ENCODE measurements around the gene BNIPL.

The BNIPL gene

DNA sequence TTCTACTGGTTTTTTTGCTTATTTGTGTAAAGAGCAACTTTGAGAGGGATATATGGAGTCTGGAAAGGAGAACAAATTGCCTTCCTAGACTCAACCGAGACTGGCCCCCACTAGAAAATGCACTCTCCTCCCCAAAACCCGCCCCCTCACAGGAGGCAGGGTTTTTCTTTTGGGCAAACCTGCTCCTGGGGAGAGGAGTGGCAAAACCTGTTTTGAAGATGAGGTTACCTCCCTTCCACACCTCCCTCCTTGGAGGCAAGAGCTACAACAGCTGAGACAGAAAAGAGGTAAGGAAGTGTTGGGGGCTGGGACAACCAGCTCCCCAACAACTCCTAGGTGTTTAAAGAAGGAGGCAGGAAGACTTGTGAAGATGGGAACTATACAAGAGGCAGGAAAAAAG is at the start of gene BNIPL:
BNIPL (plus strand) TSS at position 231 of the 400 bp plus-strand sequence; CDS start at position 371, 140 bp downstream.
- no peak for DNase-seq (ENCODE audit: low read depth in 2 of 2)

GRCh38 chr1:150987924-150988323 is 48.5 kb upstream of the BNIPL start:
- DNase-seq (ENCODE audit: low read depth in 2 of 2) = no peak

- DNase-seq (ENCODE audit: low read depth in 2 of 2) = no peak
Measured at GRCh38 chr1:150992626-150993025, 43.8 kb upstream of the BNIPL start.

DNA sequence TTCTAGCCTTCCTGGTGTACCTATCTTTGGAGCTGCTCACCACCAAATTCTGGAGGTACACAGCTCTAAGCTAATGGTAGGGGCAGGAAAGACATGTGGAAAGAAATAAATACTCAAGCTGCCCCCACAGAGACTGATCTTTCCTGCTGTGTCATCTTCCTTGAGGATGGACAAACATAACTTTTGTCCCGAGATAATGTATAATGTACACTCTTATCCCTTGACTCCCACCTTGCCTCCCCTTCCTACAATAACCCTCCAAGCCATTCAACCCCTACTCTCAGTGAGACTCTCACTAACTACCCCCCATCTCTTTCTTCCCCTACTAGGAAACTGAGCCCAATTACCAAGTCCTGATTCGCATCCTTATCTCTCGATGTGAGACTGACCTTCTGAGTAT is 42.1 kb upstream of the BNIPL start:
- DNase-seq (ENCODE audit: low read depth in 2 of 2) = no peak

DNA sequence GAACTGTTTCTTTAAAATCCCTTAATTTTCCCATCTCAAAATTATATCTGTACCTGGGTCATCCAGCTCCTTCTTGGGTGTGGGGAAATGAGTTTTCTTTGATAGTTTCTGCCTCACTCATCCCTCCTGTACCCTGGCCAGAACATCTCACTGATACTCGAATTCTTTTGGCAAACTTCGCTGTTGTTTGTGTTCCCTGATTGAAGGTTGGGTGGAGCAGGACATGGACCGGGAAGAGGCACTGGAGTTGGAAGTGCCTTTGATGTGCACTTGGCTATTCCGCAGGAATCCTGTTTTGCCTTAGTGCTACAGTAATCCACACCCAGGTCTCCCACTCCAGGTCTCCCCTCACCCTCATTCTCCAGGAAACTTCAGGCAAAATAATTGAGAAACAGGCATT is 40.9 kb upstream of the BNIPL start:
- DNase-seq (ENCODE audit: low read depth in 2 of 2) = no peak

DNA sequence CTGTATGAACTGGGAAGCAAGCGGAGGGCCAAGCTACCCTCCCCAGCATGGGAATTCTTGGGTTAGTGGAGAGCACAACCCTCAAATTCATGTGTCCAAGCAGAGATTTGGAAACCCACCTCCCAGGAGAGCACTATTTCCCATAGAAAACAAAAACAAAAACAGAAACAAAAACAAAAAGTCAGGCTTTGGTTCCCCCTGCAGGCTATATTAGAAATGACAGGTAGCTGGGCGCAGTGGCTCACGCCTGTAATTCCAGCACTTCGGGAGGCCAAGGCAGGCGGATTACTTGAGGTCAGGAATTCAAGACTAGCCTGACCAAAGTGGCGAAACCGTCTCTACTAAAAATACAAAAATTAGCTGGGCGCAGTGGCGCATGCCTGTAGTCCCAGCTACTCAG is 40.5 kb upstream of the BNIPL start:
- DNase-seq (ENCODE audit: low read depth in 2 of 2) = no peak

DNA sequence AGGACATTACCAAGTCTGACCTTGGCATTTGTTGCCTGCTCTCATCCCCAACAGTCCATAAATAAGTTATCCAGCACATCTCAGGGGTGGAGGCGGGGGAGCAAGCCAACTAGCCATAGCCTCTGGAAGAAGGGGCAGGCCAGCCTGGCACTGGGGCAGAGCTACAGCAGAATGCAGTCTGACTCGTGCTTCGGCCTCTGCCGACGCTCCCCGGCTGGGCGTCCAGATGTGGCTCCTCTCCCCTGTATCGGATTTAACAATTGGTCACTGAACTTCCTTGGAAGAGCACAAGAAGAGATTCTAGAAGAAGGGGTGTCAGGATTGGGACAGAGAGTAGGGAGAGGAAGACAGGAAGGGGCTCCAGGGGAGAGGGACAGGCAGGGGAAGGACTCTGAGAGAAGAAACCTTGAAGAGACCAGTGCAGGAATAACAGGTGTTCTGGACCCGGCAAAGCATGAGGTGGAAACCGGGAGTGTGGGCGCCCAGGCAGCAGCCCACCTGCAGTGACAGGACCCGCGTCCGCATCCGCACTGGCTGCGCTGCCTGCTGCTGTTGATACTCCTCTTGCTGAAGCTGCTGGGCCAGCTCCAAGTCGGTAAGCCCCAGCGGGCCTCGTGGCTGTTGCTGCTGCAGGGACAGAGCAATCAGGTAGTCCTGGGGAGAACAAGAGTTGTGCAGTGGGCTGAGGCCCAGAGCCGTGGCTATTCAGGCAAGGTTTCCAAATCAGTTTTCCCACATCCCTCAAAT is 39.1 kb upstream of the BNIPL start:
- no peak for DNase-seq (ENCODE audit: low read depth in 2 of 2)

DNA sequence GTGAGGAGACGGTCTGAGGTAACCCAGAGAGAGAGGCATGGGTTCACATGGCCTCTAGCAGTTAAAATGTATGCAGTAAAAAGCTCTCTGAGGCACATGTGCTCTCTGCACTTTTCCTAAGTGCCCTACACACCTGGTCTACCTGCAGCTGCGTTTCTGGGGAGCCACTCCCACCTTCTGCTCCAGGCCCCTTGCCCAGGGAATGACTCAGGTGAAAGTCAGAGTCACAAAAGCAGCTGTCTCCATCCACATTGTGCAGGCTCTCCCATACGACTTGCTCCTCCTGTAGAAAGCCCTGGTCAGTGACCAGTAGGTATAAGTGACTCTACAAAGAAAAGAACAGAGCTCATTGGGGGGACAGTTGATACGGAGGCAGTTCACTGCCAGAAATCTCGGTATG is 38.4 kb upstream of the BNIPL start:
- DNase-seq (ENCODE audit: low read depth in 2 of 2) = no peak

GRCh38 chr1:150999051-150999674 is 37.2 kb upstream of the BNIPL start:
- no peak for DNase-seq (ENCODE audit: low read depth in 2 of 2)

- DNase-seq (ENCODE audit: low read depth in 2 of 2) = no peak
Measured at GRCh38 chr1:150999926-151000325, 36.5 kb upstream of the BNIPL start.

GRCh38 chr1:151000408-151000807 is 36.0 kb upstream of the BNIPL start:
- DNase-seq (ENCODE audit: low read depth in 2 of 2) = no peak

DNA sequence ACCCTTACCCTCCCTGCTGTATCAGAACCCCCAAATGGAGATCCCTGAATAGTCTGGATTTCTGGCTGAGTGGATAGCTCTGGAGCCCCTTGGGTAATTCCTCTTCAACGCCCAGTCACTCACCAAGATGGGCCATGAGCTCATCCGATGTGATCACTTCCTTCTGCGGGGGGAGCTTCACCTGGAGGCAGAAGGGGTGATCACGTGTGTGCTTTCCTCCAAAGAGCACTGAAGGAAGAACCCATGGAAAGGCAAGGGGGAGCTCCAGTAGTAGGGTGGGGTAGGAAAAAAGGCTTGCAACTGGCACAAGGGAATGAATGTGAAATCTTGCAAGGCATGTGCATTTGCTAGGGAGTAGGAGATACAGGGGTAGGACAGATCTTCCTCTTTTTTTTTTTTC is 34.8 kb upstream of the BNIPL start:
- no peak for DNase-seq (ENCODE audit: low read depth in 2 of 2)

DNA sequence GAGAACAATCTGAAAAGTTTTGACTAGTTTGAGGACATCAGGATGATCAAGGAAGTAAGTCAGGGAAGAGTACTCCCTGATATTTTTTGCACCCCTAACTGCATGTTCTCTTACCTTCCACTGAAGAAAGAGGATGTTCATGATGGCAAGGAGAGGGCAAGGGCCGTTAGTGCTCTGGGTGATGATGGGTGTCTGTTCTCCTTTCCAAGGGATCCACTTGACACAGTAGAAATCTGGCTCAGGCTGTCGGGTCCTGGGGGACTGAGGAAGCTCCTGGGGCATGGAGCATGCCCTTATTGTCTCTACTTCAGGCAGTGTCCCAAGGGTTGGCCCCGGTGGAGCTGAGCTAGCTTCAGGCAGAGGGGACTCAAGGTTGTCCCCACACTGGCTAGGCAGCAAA is 34.3 kb upstream of the BNIPL start:
- no peak for DNase-seq (ENCODE audit: low read depth in 2 of 2)

- DNase-seq (ENCODE audit: low read depth in 2 of 2) = no peak
Measured at GRCh38 chr1:151002611-151003010, 33.8 kb upstream of the BNIPL start.

GRCh38 chr1:151003180-151003579 is 33.2 kb upstream of the BNIPL start:
- DNase-seq (ENCODE audit: low read depth in 2 of 2) = no peak

DNA sequence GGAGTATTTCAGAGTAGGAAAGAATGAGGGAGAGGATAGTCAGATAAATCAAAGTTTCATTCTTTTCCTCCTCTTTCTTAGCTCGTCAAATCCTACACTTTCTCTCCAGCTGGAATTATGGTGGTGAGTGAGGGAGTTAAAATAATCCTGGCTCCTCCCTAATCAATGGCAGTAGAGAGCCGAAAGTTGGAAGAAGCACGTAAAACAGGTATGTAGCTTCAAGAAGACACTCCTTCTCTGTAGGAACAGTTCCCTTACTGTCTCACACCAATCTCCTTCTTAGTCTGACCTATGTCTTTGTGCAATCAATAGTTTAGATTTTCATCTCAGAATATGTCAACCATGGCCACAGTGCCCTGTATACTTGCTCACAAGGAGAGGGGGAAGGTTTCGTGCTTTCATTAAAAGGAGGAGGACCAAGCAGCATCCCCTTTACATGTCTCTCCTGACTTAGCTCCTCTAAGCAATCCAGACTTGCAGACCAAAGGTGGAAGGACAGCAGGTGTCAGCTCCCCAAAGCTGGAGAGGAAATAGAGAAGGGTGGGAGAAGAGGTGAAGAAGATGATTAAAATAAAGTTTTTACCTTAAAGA is 30.6 kb upstream of the BNIPL start:
- DNase-seq (ENCODE audit: low read depth in 2 of 2) = no peak

DNA sequence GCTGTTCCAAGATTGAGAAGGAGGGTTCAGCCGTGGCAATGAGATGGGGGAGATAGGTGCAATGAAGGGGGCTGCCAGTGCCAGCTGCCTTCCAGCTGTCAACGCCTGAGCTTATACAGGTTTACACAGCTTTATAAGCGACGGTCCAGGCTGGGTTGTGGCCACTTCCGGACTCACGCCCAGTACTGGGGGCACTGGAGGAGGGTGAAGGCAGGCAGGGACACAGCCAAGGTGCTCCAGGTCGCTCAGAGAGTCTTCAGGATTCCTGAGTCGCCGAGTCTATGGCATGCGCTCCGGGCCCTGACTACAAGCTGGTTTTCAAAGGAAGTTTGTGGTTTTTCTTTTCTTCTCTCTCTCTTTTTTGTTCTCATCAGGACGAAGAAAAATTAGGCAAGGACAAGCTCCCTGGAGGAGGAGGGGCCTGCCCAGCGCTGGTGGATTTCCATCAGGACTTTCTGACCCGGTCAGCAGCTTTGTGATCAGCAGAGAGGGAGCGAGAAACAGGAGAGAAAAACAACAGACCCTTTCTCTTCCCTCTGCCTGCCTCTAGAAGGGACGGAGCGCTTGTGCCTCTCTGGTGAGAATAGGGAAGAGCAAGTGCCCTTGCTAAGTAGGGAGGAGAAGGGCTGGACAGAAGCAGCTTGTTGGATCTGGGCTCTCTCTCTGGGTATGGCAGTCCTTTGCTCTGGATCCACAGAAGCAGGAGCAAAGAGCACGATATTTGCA is 29.9 kb upstream of the BNIPL start, which contains the start of gene MINDY1:
MINDY1 (minus strand) TSS at position 576 of the 726 bp plus-strand sequence. CDS start 4,285 bp downstream, outside the sequence.
- DNase-seq (ENCODE audit: low read depth in 2 of 2) = peak; percentile 40 to 50

GRCh38 chr1:151007853-151008243 is 28.5 kb upstream of the BNIPL start:
- no peak for DNase-seq (ENCODE audit: low read depth in 2 of 2)

GRCh38 chr1:151008244-151009205 is 27.9 kb upstream of the BNIPL start, which contains the start of gene PRUNE1:
Gene PRUNE1, plus strand, starts transcription at chr1:151008449. Its CDS starts 184 bp downstream, at chr1:151008633.
- peak; percentile 84 for DNase-seq (ENCODE audit: low read depth in 2 of 2)

GRCh38 chr1:151009206-151009587 is 27.2 kb upstream of the BNIPL start:
- peak in 1 of 2 experiments; percentile 13 for DNase-seq (ENCODE audit: low read depth in 2 of 2)

Data from fibroblast of skin of left biceps (primary cell).